Pons (tissue), 1 donor: ENCODE measurements around the gene XRCC3.

Source experiments
- DNase-seq: peaks from one replicate; pipeline ENCODE4 v3.0.0-alpha.2; 2016; ENCODE audit warnings: low spot score

Gene XRCC3

GRCh38 chr14:103726474-103726873 is 11.2 kb upstream of the XRCC3 start:
- no peak for DNase-seq

- no peak for DNase-seq
Measured at GRCh38 chr14:103725739-103726395, 10.6 kb upstream of the XRCC3 start.

GRCh38 chr14:103725001-103725682 is 9.9 kb upstream of the XRCC3 start:
- DNase-seq, result no peak

- DNase-seq, result no peak
Measured at GRCh38 chr14:103724116-103724515, 8.9 kb upstream of the XRCC3 start.

GRCh38 chr14:103723748-103724081 is 8.5 kb upstream of the XRCC3 start:
- DNase-seq, result no peak

GRCh38 chr14:103721334-103722120 is 6.3 kb upstream of the XRCC3 start:
- no peak for DNase-seq

- no peak for DNase-seq
Measured at GRCh38 chr14:103719751-103720150, 4.5 kb upstream of the XRCC3 start.

- no peak for DNase-seq
Measured at GRCh38 chr14:103718572-103718971, 3.3 kb upstream of the XRCC3 start.

- DNase-seq, result no peak
Measured at GRCh38 chr14:103716899-103717411, 1.7 kb upstream of the XRCC3 start.

- no peak for DNase-seq
Measured at GRCh38 chr14:103716091-103716801, 995 bp upstream of the XRCC3 start.

GRCh38 chr14:103714063-103714724 is 1.1 kb downstream of the XRCC3 start:
- DNase-seq, result no peak

GRCh38 chr14:103713304-103714062 is 1.8 kb downstream of the XRCC3 start:
- DNase-seq, result no peak

- DNase-seq, result no peak
Measured at GRCh38 chr14:103712633-103713247, 2.5 kb downstream of the XRCC3 start.

- peak; percentile 51 for DNase-seq
Measured at GRCh38 chr14:103711516-103712431, 3.5 kb downstream of the XRCC3 start.

- no peak for DNase-seq
Measured at GRCh38 chr14:103710771-103711377, 4.4 kb downstream of the XRCC3 start.

GRCh38 chr14:103709814-103710213 is 5.4 kb downstream of the XRCC3 start:
- no peak for DNase-seq

GRCh38 chr14:103708750-103709187 is 6.5 kb downstream of the XRCC3 start:
- DNase-seq, result peak; percentile 35

- DNase-seq, result no peak
Measured at GRCh38 chr14:103707329-103708263, 7.7 kb downstream of the XRCC3 start.
